ENCODE results near the gene MGLL.
A peak's percentile ranks its signal among the peaks of the same experiment; 100 is the strongest.

The MGLL gene

GRCh38 chr3:127749787-127750225, 72.5 kb downstream of the MGLL start:
- TF ChIP-seq, protein P1, sequence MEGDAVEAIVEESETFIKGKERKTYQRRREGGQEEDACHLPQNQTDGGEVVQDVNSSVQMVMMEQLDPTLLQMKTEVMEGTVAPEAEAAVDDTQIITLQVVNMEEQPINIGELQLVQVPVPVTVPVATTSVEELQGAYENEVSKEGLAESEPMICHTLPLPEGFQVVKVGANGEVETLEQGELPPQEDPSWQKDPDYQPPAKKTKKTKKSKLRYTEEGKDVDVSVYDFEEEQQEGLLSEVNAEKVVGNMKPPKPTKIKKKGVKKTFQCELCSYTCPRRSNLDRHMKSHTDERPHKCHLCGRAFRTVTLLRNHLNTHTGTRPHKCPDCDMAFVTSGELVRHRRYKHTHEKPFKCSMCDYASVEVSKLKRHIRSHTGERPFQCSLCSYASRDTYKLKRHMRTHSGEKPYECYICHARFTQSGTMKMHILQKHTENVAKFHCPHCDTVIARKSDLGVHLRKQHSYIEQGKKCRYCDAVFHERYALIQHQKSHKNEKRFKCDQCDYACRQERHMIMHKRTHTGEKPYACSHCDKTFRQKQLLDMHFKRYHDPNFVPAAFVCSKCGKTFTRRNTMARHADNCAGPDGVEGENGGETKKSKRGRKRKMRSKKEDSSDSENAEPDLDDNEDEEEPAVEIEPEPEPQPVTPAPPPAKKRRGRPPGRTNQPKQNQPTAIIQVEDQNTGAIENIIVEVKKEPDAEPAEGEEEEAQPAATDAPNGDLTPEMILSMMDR (IDR thresholded peaks at IDR 0.05; ENCODE audit: insufficient read depth, low read depth, low read length, missing control alignments) = peak; percentile 41
- peak overlapping the region; percentile 66 for H3K4me3 ChIP-seq (ENCODE audit: low read depth, low read length)
- DNase-seq (ENCODE audit: low read depth) = peak; percentile 75

- no peak for DNase-seq (ENCODE audit: low read depth)
- no peak overlapping the region for H3K4me3 ChIP-seq (ENCODE audit: low read depth, low read length)
- TF ChIP-seq, protein P1 (IDR thresholded peaks at IDR 0.05; ENCODE audit: insufficient read depth, low read depth, low read length, missing control alignments) = no peak
Observed at GRCh38 chr3:127749361-127749760, 73.0 kb downstream of the MGLL start.

- TF ChIP-seq, protein P1 (IDR thresholded peaks at IDR 0.05; ENCODE audit: insufficient read depth, low read depth, low read length, missing control alignments) = no peak
- no peak overlapping the region for H3K4me3 ChIP-seq (ENCODE audit: low read depth, low read length)
- no peak for DNase-seq (ENCODE audit: low read depth)
Observed at GRCh38 chr3:127748754-127749327, 73.5 kb downstream of the MGLL start.

- TF ChIP-seq, protein P1 (IDR thresholded peaks at IDR 0.05; ENCODE audit: insufficient read depth, low read depth, low read length, missing control alignments) = no peak
- no peak overlapping the region for H3K4me3 ChIP-seq (ENCODE audit: low read depth, low read length)
- no peak for DNase-seq (ENCODE audit: low read depth)
Observed at GRCh38 chr3:127747751-127748521, 74.4 kb downstream of the MGLL start.

- H3K4me3 ChIP-seq (ENCODE audit: low read depth, low read length) = no peak overlapping the region
- DNase-seq (ENCODE audit: low read depth) = no peak
- TF ChIP-seq, protein P1 (IDR thresholded peaks at IDR 0.05; ENCODE audit: insufficient read depth, low read depth, low read length, missing control alignments) = no peak
Observed at GRCh38 chr3:127747066-127747465, 75.2 kb downstream of the MGLL start.

DNA sequence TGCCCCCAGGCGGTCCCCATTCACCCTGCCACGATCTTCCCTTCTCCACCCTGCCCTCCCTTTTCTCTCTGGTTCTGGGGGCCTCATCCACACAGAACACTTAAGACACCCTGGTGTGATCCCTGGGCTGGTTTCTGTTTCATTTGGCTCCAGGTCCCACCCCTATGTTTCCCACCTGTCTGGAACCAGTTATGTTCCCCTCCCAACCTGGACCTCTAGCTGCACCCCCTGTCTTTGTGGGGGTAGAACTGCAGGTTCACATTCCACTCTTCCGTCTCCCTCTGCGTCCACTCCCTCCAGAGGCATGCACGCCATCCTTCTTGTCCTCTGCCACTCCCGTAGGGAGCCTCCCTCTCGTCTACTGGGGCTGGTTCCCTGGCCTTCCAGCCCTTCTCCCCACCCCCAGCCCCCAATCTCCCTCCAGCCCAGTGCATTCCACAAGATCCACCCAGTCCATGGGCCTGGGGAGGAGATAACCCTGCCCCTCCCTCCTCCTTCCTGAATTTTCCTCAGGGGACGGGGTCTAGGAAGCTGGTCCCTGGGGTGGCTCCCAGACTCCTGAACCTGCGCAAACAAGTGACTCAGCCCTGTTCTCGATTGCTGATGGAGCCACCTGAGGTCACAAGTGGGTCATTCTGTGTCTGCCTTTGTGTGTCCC, 75.8 kb downstream of the MGLL start:
- TF ChIP-seq, protein P1 (IDR thresholded peaks at IDR 0.05; ENCODE audit: insufficient read depth, low read depth, low read length, missing control alignments) = no peak
- H3K4me3 ChIP-seq (ENCODE audit: low read depth, low read length) = no peak overlapping the region
- no peak for DNase-seq (ENCODE audit: low read depth)
